HG03354 (cell line): Measurements from ENCODE around the gene FBXO45.
"Not testable (repeated sequence)": the region's sequence is repeated elsewhere in the genome, so short reads cannot be mapped to it uniquely, and the experiment has no call there.

Source experiments
- ATAC-seq: cut with Tn5 transposase; IDR thresholded peaks from one replicate; pipeline ENCODE4 v1.9.1; 2021; ENCODE audit warnings: mild to moderate bottlenecking; ENCODE audit not compliant: unreplicated experiment, poor library complexity, severe bottlenecking

FBXO45 gene

DNA sequence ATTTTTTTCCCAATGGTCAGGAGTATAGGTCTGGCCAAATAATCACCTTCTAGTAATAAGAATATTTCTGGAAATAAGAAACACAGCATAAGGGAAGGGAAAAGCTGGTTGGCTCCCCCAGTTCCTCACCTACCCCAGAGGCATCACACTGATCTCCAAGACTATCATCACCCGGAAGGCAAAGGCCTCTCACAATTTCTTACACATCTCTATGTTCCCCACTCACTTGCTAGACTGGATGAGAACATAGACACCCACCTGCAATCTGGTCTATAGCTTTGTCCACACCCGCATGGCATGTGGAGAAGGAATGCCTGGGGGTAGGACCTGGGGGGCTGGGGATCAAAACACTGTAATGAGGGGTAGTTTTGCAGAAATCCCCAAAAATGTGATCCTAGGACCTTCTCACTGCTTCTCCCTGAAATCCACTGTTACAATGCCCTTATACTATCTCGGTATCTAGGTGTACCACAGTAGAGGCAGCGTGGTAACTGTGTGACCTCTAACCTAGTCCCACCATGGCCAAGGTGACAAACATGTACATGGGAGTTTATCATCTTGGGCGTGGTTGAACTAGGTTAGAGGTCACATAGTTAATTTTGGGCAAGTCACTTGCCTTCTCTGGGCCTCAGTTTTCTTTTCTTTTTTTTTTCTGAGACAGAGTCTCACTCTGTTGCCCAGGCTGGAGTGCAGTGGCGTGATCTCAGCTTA, 41.5 kb downstream of the FBXO45 start:
- no peak for ATAC-seq

GRCh38 chr3:196611761-196612483, 43.5 kb downstream of the FBXO45 start:
- ATAC-seq: no peak

GRCh38 chr3:196615234-196615633, 46.8 kb downstream of the FBXO45 start:
- ATAC-seq: not testable (repeated sequence)

DNA sequence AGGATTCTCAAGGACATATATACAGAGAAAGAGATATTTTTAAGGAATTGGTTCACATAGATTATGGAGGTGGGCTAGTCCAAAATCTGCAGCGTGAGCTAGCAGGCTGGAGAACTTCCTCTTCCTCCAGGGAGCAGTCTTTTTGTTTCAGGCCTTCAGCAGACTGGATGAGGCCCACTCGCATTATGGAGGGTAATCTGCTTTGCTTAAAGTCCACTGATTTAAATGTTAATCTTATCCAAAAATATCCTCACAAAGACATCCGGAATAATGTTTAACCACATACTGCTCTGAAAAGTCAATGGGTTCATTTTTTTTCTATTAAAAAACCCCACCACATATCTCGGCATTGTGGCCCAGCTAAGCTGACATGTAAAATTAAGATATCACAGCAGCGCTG, 48.8 kb downstream of the FBXO45 start:
- ATAC-seq: no peak

DNA sequence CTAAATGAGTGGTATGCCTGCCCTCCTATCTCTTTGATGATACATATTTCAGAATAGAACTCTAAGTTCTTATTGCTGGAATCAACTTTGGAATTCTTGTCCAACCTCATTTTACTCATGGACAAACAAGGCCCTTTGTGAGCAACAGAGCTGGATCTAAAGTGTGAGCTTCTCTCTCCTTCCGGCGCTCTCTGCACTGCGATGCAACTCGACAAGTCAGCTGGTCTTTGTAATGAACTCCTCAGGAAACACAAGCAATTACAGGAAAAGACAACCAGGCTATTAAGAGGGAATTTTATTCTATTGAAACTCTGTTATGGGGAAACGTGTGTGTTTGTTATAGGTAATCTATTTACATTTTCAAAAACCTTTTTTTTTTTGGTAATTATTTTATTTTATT, 50.8 kb downstream of the FBXO45 start:
- ATAC-seq: no peak

GRCh38 chr3:196619627-196620026, 51.2 kb downstream of the FBXO45 start:
- ATAC-seq: not testable (repeated sequence)

DNA sequence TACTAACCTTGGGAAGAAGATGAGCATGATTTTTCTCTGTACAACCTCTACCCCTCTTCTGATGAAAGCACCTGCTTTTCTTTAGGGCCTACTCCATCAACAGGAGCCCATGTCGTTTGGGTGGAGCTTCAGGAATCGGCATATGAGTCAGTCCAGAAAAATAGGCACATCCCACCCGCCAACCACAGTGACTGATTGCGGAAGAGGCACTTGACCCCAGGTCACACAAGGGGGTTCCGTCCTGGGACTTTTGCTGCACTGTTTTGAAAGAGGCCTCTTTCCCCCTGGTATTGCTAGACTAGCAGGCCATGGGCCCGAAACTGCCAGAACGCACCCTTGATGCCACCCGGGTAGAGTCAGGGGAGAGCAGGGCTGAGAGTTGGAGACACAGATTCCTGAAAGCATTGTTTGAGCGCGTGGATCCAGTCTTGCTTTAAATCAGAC, 51.7 kb downstream of the FBXO45 start:
- peak; percentile 70 for ATAC-seq

DNA sequence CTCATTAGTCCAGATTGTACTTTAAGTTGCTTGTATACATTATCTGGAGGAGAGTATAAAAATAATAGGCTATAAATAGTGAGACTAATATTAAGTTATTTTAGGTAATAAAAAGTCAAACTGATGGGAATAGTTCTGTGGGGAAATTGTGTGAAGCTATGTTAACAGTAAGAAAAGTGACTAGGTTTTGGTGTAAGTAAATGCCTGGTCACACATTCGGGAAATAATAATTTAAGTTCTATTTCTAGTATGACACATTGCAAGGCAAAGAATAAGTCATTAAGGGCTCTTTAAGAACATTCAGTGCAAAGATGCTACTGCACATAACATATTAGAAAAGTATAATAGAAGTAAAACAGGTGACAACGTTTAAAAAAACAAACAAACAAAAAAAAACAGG, 52.2 kb downstream of the FBXO45 start:
- no peak for ATAC-seq

GRCh38 chr3:196621611-196622010, 53.2 kb downstream of the FBXO45 start:
- no peak for ATAC-seq

DNA sequence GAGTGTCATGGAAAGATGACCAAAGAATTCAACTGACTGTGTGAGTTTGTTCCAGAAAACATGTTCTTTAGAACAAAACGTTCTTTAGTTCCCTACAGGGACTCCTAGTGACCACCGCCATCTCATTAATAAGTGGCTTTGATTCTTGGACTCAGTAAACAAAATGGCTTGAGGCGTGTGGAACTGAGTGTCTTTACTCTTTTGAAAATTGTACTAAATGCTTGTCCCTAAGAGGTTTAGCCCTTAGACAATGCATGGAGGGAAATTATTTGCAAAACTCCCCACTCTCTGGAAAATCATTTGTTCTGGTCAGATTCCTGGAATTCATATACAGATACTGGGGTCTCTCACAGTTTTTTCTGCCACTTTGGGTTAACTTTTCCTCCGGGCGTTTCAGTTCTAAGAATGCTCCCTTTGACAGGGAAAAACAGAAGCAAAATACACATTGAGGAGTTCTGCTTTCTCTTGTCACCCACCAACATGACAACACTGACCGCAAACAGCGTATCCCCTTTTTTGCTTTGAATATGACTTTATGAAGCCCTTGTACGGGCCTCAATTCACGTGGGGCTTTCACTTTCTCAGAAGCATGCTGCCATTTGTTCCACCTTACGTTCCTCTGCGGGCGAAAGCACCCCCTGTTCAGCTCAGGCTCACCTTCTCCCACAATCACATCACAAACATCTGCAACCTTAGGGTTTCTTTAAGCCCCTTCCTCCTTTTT, 55.8 kb downstream of the FBXO45 start:
- ATAC-seq: peak; percentile 61

- ATAC-seq: no peak
Measured at GRCh38 chr3:196624907-196625306, 56.4 kb downstream of the FBXO45 start.

DNA sequence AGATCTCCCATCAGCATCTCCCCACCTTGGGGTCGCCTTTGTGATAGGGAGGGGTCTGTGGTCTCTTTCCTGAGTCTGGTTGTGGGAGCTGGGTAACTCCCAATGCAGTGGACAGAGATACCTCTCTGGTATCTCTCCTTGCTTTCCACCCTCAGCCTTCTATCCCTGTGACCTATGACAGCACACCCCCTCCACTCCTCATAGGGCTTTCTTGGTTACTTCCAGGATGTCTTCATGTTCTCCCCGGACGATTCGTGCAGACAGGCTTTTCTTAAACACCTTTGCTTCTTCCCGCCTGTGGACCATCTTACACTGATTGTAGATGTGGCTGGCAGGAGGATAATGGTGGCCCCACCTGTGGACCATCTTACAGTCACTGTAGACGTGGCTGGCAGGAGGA, 56.9 kb downstream of the FBXO45 start:
- no peak for ATAC-seq

DNA sequence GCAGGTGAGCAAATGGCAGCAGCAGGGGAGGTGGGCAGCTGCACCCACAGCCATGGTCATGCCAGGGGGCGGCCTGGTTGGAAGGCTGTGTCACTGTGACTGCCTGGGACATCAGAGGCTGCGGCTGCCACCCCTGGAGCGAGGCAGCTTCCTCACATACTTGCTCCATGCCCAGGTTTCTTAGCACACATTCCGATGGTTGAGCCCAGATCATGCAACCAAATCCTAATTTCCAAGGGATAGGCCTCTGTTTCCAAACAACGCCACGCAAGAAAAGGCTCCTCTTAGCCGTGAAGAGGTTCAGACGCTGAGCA, 59.4 kb downstream of the FBXO45 start:
- no peak for ATAC-seq

DNA sequence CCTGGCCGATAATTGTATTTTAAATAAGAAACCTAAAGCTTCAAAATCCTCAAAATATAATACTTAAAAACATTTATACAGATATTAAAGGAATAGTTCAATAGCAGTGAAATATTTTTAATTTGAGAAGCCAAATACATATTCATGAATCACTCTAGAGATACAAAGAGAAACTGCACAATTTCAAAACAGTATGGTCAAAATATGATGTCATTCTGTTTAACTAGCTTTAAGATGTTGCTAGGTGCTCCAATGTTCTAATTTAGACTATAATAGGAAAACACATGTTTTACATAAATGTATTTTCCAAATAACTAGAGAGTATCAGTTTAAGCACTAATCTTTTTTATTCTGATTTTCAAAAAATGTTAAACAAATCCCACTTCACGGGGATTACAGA, 60.8 kb downstream of the FBXO45 start:
- ATAC-seq: no peak

- ATAC-seq: peak; percentile 4
Measured at GRCh38 chr3:196631682-196632045, 63.2 kb downstream of the FBXO45 start.

- peak; percentile 75 for ATAC-seq
Measured at GRCh38 chr3:196632046-196632751, 63.7 kb downstream of the FBXO45 start.

GRCh38 chr3:196633555-196634151, 65.2 kb downstream of the FBXO45 start:
- no peak for ATAC-seq

- no peak for ATAC-seq
Measured at GRCh38 chr3:196634224-196634623, 65.8 kb downstream of the FBXO45 start.

DNA sequence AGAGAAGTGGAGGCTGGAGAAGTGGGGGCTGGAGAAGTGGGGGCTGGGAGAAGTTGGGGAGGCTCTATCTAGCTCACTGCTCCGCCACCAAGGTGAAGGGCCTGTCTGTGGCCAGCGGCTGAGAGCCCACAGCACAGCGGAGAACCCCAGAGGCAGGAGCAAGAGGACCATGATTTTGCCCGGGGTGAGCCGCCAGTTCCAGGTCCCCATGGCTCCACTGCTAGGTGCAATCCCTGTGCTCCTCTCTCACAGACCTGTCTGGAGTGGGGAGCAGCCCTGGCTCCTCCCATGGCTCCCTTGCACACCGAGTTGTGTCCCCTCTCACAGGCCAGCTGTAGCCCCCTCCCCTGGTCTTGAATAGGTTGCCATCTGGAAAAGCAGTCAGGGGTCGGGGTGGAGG, 66.4 kb downstream of the FBXO45 start:
- no peak for ATAC-seq
